ENCODE data around the gene RDH5. TPM values are rescaled to one million over a fixed set of nuclear protein-coding genes. Genes with fewer than 3 reads are reported as not detected.

RDH5 gene
- total and polyA plus RNA-seq, 2 of the 13 experiments (the other 11 are each of a cell fraction or from before 2014, with no cell fraction given): 2.6 to 5.7 TPM

GRCh38 chr12:55693323-55694187 lies 26.6 kb upstream of the RDH5 start (continued):
- TF ChIP-seq HNF1A (IDR thresholded peaks at IDR 0.05; ENCODE audit: low read depth) (no peak), HNF1A (CRISPR knock-in tag; IDR thresholded peaks at IDR 0.05; ENCODE audit: borderline replicate concordance) (no peak), KDM1A (CRISPR knock-in tag; IDR thresholded peaks at IDR 0.05) (no peak), AKNA (CRISPR knock-in tag; IDR thresholded peaks at IDR 0.05; ENCODE audit: borderline replicate concordance) (no peak), SOX13 (IDR thresholded peaks at IDR 0.05) (no peak), SOX13 (CRISPR knock-in tag; conservative IDR thresholded peaks at IDR 0.05 in 1 of 2, IDR thresholded peaks at IDR 0.05 in 1 of 2) (no peak), BCL6 (CRISPR knock-in tag; IDR thresholded peaks at IDR 0.05) (no peak), ZNF646 (CRISPR knock-in tag; IDR thresholded peaks at IDR 0.05) (no peak)
